Activated CD4-positive, alpha-beta T cell treated with anti-CD3 and anti-CD28 coated beads, Interleukin-2, amount 50 U/mL, for 4 hours (primary cell): ENCODE data around the gene TBX4.

Experiments used
- DNase-seq, 2 experiments: peaks; one replicate each; pipeline ENCODE4 v3.0.0-alpha.2; 2020

The TBX4 gene

GRCh38 chr17:61452301-61453290 lies at the start of gene TBX4:
Gene TBX4, plus strand, starts transcription at chr17:61452422. Its CDS starts 4,069 bp downstream, at chr17:61456491.
- no peak for DNase-seq

GRCh38 chr17:61402978-61403800 lies 49.0 kb upstream of the TBX4 start:
- DNase-seq: no peak

- DNase-seq: no peak
Observed at GRCh38 chr17:61403801-61404662, 48.2 kb upstream of the TBX4 start.

- no peak for DNase-seq
Observed at GRCh38 chr17:61404663-61404912, 47.6 kb upstream of the TBX4 start.

GRCh38 chr17:61404913-61405685 lies 47.1 kb upstream of the TBX4 start:
- no peak for DNase-seq

GRCh38 chr17:61405686-61406536 lies 46.3 kb upstream of the TBX4 start:
- no peak for DNase-seq

- DNase-seq: no peak
Observed at GRCh38 chr17:61406537-61406845, 45.7 kb upstream of the TBX4 start.

- no peak for DNase-seq
Observed at GRCh38 chr17:61406971-61407911, 45.0 kb upstream of the TBX4 start.

GRCh38 chr17:61408151-61409041 lies 43.8 kb upstream of the TBX4 start:
- no peak for DNase-seq

- no peak for DNase-seq
Observed at GRCh38 chr17:61409301-61410112, 42.7 kb upstream of the TBX4 start.

- peak; percentile 68 to 72 for DNase-seq
Observed at GRCh38 chr17:61410141-61411010, 41.8 kb upstream of the TBX4 start.

- no peak for DNase-seq
Observed at GRCh38 chr17:61411011-61411260, 41.3 kb upstream of the TBX4 start.

GRCh38 chr17:61411261-61412142 lies 40.7 kb upstream of the TBX4 start:
- DNase-seq: no peak

GRCh38 chr17:61412143-61412859 lies 39.9 kb upstream of the TBX4 start:
- DNase-seq: peak; percentile 69 to 71

GRCh38 chr17:61412860-61413660 lies 39.2 kb upstream of the TBX4 start:
- DNase-seq: no peak
